Naive B cell (primary cell): ENCODE data around the gene TOLLIP. TPM values are rescaled to one million over a fixed set of nuclear protein-coding genes. Genes with fewer than 3 reads are reported as not detected.

Experiments
- ATAC-seq, 2 donors: fragments of 150-1000 bp; cut with Tn5 transposase; 2 replicates each; pipeline ENCODE4 v1.10.0; 2021; ENCODE audit warnings: low read depth in 2 of 2, mild to moderate bottlenecking in 2 of 2, moderate library complexity in 2 of 2
- DNase-seq: peaks from one replicate; pipeline ENCODE4 v3.0.0; 2022
- H3K27ac Mint-ChIP-seq, 6 donors: one replicate each; pipeline ENCODE4 v1.8.0; 2020 to 2022; ENCODE audit warnings: mild to moderate bottlenecking in 6 of 6, mixed read lengths in 6 of 6, moderate library complexity in 5 of 6, inconsistent platforms in 2 of 6
- H3K27me3 Mint-ChIP-seq, 3 donors: one replicate each; pipeline ENCODE4 v1.8.0; 2021 to 2022; ENCODE audit warnings: mixed read lengths in 3 of 3, mild to moderate bottlenecking in 1 of 3
- H3K36me3 Mint-ChIP-seq, 2 donors: one replicate each; pipeline ENCODE4 v1.8.0; 2020 to 2022; ENCODE audit warnings: mixed read lengths in 2 of 2, inconsistent platforms in 1 of 2, mild to moderate bottlenecking in 1 of 2
- H3K4me1 Mint-ChIP-seq, 3 donors: one replicate each; pipeline ENCODE4 v1.8.0; 2020 to 2022; ENCODE audit warnings: mixed read lengths in 3 of 3, inconsistent platforms in 1 of 3, mild to moderate bottlenecking in 1 of 3, moderate library complexity in 1 of 3
- H3K4me3 Mint-ChIP-seq, 8 donors: one replicate each; pipeline ENCODE4 v1.8.0; 2020 to 2022; ENCODE audit warnings: mild to moderate bottlenecking in 8 of 8, mixed read lengths in 8 of 8, moderate library complexity in 8 of 8, inconsistent platforms in 2 of 8
- H3K9me3 Mint-ChIP-seq, 7 donors: one replicate each; pipeline ENCODE4 v1.8.0; 2020 to 2022; ENCODE audit warnings: mixed read lengths in 7 of 7, mild to moderate bottlenecking in 5 of 7, inconsistent platforms in 2 of 7, moderate library complexity in 1 of 7
- polyA plus RNA-seq, 6 donors: library from polyadenylated mRNA; unstranded; fragments of 300-500 nt; fragmentation: Illumina TruSeq; gene quantifications; one replicate each; pipeline ENCODE4 v1.2.3, GENCODE V29; 2021; ENCODE audit warnings: low read depth in 6 of 6

The TOLLIP gene
- polyA plus RNA-seq, 6 donors from 2014 or later: 29.4 to 59.0 (median 42.8) TPM

- no peak for ATAC-seq
- DNase-seq: no peak
Observed at GRCh38 chr11:1288426-1289151, 20.8 kb downstream of the TOLLIP start.

GRCh38 chr11:1287928-1288327 is 21.5 kb downstream of the TOLLIP start:
- peaks cover 0 to 8% of the 10 kb centered on the region in 2 donors for H3K36me3 Mint-ChIP-seq
- no peaks in the 10 kb centered on the region for H3K9me3 Mint-ChIP-seq
- H3K27ac Mint-ChIP-seq: no peak overlapping the region

More at GRCh38 chr11:1288426-1289151, 20.8 kb downstream of the TOLLIP start:
- H3K4me3 Mint-ChIP-seq: no peak overlapping the region
- H3K9me3 Mint-ChIP-seq: no peaks in the 10 kb centered on the region
- H3K27ac Mint-ChIP-seq: peak overlapping the region in 1 of 6 donors; percentile 44
- H3K27me3 Mint-ChIP-seq: no peaks in the 10 kb centered on the region
- peaks cover 0 to 9% of the 10 kb centered on the region in 2 donors for H3K36me3 Mint-ChIP-seq
- H3K4me1 Mint-ChIP-seq: peaks cover 4 to 11% (median 6%) of the 10 kb centered on the region in 3 donors

GRCh38 chr11:1285876-1286275 is 23.6 kb downstream of the TOLLIP start:
- Mint-ChIP-seq H3K27me3 (no peaks in the 10 kb centered on the region), H3K4me3 (no peak overlapping the region), H3K9me3 (no peaks in the 10 kb centered on the region), H3K27ac (no peak overlapping the region), H3K36me3 (no peaks in the 10 kb centered on the region), H3K4me1 (no peaks in the 10 kb centered on the region)
- ATAC-seq: no peak
- no peak for DNase-seq

More at GRCh38 chr11:1287928-1288327, 21.5 kb downstream of the TOLLIP start:
- no peak for DNase-seq
- H3K4me1 Mint-ChIP-seq: peaks cover 4 to 11% (median 6%) of the 10 kb centered on the region in 3 donors
- H3K27me3 Mint-ChIP-seq: no peaks in the 10 kb centered on the region
- no peak for ATAC-seq
- no peak overlapping the region for H3K4me3 Mint-ChIP-seq

GRCh38 chr11:1285316-1285744 is 24.1 kb downstream of the TOLLIP start:
- H3K4me3 Mint-ChIP-seq: no peak overlapping the region
- ATAC-seq: no peak
- peaks cover 0 to 2% of the 10 kb centered on the region in 2 donors for H3K36me3 Mint-ChIP-seq
- no peak for DNase-seq
- H3K4me1 Mint-ChIP-seq: no peaks in the 10 kb centered on the region
- no peaks in the 10 kb centered on the region for H3K9me3 Mint-ChIP-seq
- H3K27me3 Mint-ChIP-seq: no peaks in the 10 kb centered on the region
- peak overlapping the region in 1 of 6 donors; percentile 57 for H3K27ac Mint-ChIP-seq

- Mint-ChIP-seq H3K27ac (no peak overlapping the region), H3K4me3 (no peak overlapping the region), H3K9me3 (no peaks in the 10 kb centered on the region), H3K36me3 (peaks cover 0 to 7% of the 10 kb centered on the region in 2 donors), H3K4me1 (no peaks in the 10 kb centered on the region), H3K27me3 (no peaks in the 10 kb centered on the region)
- ATAC-seq: no peak
- DNase-seq: no peak
Observed at GRCh38 chr11:1283906-1284305, 25.5 kb downstream of the TOLLIP start.

GRCh38 chr11:1283091-1283511 is 26.3 kb downstream of the TOLLIP start:
- no peak overlapping the region for H3K4me3 Mint-ChIP-seq
- no peak for ATAC-seq
- peaks cover 0 to 4% (median 0%) of the 10 kb centered on the region in 3 donors for H3K4me1 Mint-ChIP-seq
- no peaks in the 10 kb centered on the region for H3K27me3 Mint-ChIP-seq
- no peaks in the 10 kb centered on the region for H3K9me3 Mint-ChIP-seq
- DNase-seq: no peak
- H3K36me3 Mint-ChIP-seq: peaks cover 0 to 7% of the 10 kb centered on the region in 2 donors
- peak overlapping the region in 2 of 6 donors; percentile 19 to 21 for H3K27ac Mint-ChIP-seq

- Mint-ChIP-seq H3K4me3 (no peak overlapping the region), H3K4me1 (peaks cover 0 to 4% (median 4%) of the 10 kb centered on the region in 3 donors), H3K27me3 (no peaks in the 10 kb centered on the region), H3K36me3 (peaks cover 0 to 7% of the 10 kb centered on the region in 2 donors), H3K9me3 (no peaks in the 10 kb centered on the region), H3K27ac (peak overlapping the region in 1 of 6 donors; percentile 16)
- no peak for DNase-seq
- no peak for ATAC-seq
Observed at GRCh38 chr11:1281974-1282365, 27.5 kb downstream of the TOLLIP start.

- DNase-seq (no peak), ATAC-seq (no peak)
- peaks cover 0 to 4% (median 4%) of the 10 kb centered on the region in 3 donors for H3K4me1 Mint-ChIP-seq
- H3K9me3 Mint-ChIP-seq: no peaks in the 10 kb centered on the region
- no peak overlapping the region for H3K4me3 Mint-ChIP-seq
- H3K27ac Mint-ChIP-seq: no peak overlapping the region
- peaks cover 0 to 7% of the 10 kb centered on the region in 2 donors for H3K36me3 Mint-ChIP-seq
- no peaks in the 10 kb centered on the region for H3K27me3 Mint-ChIP-seq
Observed at GRCh38 chr11:1281326-1281973, 28.0 kb downstream of the TOLLIP start.

GRCh38 chr11:1280116-1281035 is 29.1 kb downstream of the TOLLIP start:
- no peaks in the 10 kb centered on the region for H3K9me3 Mint-ChIP-seq
- H3K4me3 Mint-ChIP-seq: no peak overlapping the region
- H3K27ac Mint-ChIP-seq: peak overlapping the region in 2 of 6 donors; percentile 27 to 78
- peaks cover 0 to 7% of the 10 kb centered on the region in 2 donors for H3K36me3 Mint-ChIP-seq
- peaks cover 0 to 4% (median 4%) of the 10 kb centered on the region in 3 donors for H3K4me1 Mint-ChIP-seq
- no peaks in the 10 kb centered on the region for H3K27me3 Mint-ChIP-seq
- ATAC-seq (no peak), DNase-seq (no peak)

GRCh38 chr11:1279674-1280055 is 29.8 kb downstream of the TOLLIP start:
- Mint-ChIP-seq H3K4me1 (peaks cover 0 to 4% (median 4%) of the 10 kb centered on the region in 3 donors), H3K36me3 (peaks cover 0 to 7% of the 10 kb centered on the region in 2 donors), H3K27me3 (no peaks in the 10 kb centered on the region), H3K9me3 (no peaks in the 10 kb centered on the region), H3K4me3 (no peak overlapping the region), H3K27ac (peak overlapping the region in 3 of 6 donors; percentile 30 to 78 (median 45))
- DNase-seq (no peak), ATAC-seq (no peak)

GRCh38 chr11:1278766-1279673 is 30.4 kb downstream of the TOLLIP start:
- peaks cover 0 to 4% (median 4%) of the 10 kb centered on the region in 3 donors for H3K4me1 Mint-ChIP-seq
- no peaks in the 10 kb centered on the region for H3K9me3 Mint-ChIP-seq
- no peak for ATAC-seq
- DNase-seq: no peak
- peaks cover 0 to 7% of the 10 kb centered on the region in 2 donors for H3K36me3 Mint-ChIP-seq
- no peaks in the 10 kb centered on the region for H3K27me3 Mint-ChIP-seq
- H3K4me3 Mint-ChIP-seq: no peak overlapping the region
- H3K27ac Mint-ChIP-seq: peak overlapping the region in 1 of 6 donors; percentile 45

GRCh38 chr11:1277936-1278512 is 31.4 kb downstream of the TOLLIP start:
- Mint-ChIP-seq H3K9me3 (no peaks in the 10 kb centered on the region), H3K27me3 (no peaks in the 10 kb centered on the region), H3K27ac (peak overlapping the region in 2 of 6 donors; percentile 44 to 71), H3K36me3 (peaks cover 0 to 7% of the 10 kb centered on the region in 2 donors), H3K4me1 (peaks cover 0 to 4% (median 4%) of the 10 kb centered on the region in 3 donors), H3K4me3 (no peak overlapping the region)
- ATAC-seq (no peak), DNase-seq (no peak)
